Stimulated activated CD8-positive, alpha-beta memory T cell treated with anti-CD3 and anti-CD28 coated beads, Interleukin-12 subunit alpha, Interleukin-12 subunit beta, amount 100 ng/mL, for 4 hours (primary cell): ENCODE data around the gene NPR1.
"Not testable (repeated sequence)": the region's sequence is repeated elsewhere in the genome, so short reads cannot be mapped to it uniquely, and the experiment has no call there.

Source experiments
- DNase-seq: peaks from one replicate; pipeline ENCODE4 v3.0.0-alpha.2; 2020; ENCODE audit warnings: low read depth

The NPR1 gene

DNA sequence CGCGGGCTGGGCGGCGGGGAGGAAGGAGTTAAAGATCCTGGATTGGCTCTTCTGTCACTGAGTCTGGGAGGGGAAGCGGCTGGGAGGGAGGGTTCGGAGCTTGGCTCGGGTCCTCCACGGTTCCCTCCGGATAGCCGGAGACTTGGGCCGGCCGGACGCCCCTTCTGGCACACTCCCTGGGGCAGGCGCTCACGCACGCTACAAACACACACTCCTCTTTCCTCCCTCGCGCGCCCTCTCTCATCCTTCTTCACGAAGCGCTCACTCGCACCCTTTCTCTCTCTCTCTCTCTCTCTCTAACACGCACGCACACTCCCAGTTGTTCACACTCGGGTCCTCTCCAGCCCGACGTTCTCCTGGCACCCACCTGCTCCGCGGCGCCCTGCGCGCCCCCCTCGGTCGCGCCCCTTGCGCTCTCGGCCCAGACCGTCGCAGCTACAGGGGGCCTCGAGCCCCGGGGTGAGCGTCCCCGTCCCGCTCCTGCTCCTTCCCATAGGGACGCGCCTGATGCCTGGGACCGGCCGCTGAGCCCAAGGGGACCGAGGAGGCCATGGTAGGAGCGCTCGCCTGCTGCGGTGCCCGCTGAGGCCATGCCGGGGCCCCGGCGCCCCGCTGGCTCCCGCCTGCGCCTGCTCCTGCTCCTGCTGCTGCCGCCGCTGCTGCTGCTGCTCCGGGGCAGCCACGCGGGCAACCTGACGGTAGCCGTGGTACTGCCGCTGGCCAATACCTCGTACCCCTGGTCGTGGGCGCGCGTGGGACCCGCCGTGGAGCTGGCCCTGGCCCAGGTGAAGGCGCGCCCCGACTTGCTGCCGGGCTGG, at the start of gene NPR1:
TSS of gene NPR1 (plus strand) at position 170 of the 818 bp plus-strand sequence. CDS start at position 591, 421 bp downstream.
- DNase-seq = no peak

DNA sequence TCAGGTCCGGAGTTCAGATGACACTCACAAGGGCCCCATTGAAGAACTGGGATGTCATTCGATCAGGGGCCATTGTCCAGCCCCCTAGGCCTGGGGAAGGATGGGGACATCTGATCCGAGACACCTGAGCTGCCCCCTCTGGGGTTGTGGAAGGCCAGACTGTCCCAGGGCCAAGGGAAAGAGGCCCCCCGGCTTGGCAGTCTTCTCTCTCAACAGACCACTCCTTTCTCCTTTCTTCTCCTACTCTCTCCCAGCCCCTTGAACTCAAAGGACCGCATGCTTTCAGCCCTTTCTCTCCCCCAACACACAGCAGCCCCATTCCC, 49.2 kb upstream of the NPR1 start:
- DNase-seq = no peak

DNA sequence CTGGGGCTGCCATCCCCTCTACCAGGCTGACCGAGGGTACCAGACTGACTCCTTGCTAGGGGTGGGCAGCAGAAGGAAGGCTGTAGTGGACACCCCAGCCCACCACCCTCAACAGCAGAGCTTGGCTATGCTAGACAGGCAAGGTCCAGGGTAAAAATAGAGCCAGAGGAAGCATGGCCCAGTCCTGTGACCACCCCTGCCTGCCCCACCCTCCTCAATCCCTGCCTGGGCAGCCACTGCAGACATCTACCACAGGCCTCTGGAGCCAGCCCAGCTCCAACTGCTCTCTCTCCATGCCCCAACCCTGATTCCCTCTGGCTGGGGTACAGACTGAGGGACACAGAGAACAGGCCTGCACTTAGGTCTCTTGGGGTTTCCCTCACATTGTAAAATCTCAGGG, 48.5 kb upstream of the NPR1 start:
- DNase-seq = no peak

DNA sequence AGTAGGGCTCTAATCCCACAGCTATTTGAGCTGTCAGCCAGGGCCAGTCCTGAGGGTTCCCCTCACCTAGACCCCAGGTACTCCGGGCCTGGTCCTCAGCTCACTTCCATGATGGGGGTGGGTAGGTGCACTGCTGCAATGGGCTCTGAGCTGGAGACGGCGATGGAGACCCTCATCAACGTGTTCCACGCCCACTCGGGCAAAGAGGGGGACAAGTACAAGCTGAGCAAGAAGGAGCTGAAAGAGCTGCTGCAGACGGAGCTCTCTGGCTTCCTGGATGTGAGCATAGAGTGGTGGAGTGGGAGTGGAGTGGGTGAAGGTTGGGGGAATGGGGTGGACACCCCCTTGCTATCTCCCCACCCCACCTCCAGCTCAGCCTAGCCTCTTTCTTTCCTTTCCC, 48.1 kb upstream of the NPR1 start:
- DNase-seq = no peak

DNA sequence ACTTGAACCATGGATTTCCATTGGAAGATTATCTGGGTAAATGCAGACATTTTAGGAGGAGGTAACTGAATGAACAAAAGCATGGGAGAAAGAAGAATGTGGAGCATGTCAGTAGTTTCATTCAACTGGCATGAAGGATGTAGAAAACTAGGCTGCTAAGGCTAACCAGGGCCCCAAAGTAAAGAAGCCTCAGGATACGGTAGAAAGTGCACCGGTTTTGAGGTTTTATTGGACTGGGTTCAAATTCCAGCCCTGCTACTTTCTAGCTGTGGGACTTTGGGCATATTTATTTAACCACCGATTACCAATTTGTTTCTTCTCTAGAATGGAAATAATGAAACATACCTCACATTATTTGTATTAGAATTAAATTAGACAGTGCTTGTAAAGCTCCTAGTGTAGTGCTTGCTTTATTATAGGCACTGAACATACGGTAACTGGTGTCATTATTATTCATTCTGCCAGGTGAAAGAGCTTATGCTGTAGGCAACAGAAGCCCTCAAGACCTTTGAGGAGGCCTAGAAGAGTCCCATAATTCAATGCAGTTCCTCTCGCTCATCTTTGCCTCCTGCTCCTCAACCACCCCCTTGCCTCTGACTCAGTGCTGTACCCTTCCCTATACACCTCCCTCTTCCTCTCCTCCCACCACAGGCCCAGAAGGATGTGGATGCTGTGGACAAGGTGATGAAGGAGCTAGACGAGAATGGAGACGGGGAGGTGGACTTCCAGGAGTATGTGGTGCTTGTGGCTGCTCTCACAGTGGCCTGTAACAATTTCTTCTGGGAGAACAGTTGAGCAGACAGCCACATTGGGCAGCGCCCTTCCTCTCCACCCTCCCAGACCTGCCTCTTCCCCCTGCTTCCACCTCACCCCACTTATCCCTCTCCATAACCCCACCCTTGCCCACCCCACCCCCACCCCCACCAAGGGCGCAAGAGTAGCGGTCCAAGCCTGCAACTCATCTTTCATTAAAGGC, 47.2 kb upstream of the NPR1 start:
- DNase-seq = no peak

DNA sequence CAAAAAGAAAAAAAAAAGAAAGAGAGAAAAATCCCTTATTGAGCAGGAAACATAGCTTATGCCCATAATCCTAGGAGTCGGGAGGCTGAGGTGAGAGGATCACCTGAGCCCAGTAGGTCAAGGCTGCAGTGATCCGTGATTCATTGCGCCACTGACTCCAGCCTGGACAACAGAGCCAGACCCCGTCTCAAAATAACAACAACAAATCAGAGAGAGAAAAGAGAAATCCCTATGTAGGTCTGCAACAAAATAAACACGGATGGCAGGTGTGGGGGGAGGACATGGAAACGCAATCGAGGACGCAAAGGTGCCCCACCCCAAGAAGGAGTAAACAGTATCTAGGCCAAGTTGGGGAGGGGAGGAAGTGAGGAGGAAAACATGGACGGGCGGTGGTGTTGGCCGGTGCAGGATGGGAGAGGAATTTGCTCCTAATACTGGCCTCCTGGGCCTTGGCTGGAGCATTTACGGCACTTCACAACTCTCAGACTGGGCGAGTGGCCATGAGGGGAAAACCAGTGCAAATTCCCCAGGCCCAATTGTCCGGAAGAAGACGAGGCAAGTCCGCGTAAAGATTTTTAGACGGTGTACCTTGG, 45.2 kb upstream of the NPR1 start:
- DNase-seq = no peak

DNA sequence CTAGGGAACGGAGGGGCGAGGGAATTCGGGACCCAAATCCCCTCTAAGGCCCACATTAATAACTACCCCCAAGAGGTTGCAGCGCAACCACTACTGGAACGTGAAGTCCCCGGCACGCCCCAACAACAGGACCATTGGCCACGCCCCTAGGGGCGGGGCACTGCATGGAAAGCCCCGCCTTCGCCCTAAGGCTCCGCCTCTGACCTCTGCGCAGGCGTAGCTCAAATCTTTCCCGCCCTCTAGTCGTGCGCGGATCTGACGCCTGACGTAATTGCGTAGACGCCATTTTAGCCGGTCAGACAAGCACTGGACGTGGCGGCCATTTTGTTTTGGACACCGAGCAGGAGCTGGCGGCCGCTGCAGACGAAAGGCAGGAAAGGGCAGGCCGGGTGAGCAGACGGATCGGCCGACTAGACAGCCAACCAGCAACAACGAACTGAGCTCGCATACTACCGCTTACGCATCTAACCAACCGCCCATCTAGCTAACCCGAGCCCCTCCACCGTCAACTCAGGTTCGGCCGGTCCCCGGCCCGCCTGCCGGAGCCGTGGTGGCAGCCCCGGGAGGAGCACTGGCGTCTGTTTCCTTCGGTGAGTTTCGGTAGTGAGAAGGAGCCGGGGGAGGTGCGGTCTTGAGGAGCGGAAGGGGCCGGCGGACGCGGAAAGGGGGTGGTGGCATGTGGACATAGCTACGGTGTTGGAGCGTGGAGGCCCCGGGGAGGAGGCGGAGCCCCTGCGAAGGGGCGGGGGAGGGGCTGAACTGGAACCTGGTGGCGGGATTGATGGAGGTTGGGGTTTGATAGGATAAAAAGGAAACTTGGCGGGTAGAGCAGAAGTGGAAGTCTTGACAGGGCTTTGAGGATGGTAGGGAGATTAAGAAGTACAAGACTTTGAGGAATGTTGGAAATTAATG, 44.5 kb upstream of the NPR1 start, which contains the start of gene CHTOP:
TSS of gene CHTOP (plus strand) at position 313 of the 912 bp plus-strand sequence. CDS start 2,523 bp downstream, outside the sequence.
- DNase-seq = peak; percentile 94

DNA sequence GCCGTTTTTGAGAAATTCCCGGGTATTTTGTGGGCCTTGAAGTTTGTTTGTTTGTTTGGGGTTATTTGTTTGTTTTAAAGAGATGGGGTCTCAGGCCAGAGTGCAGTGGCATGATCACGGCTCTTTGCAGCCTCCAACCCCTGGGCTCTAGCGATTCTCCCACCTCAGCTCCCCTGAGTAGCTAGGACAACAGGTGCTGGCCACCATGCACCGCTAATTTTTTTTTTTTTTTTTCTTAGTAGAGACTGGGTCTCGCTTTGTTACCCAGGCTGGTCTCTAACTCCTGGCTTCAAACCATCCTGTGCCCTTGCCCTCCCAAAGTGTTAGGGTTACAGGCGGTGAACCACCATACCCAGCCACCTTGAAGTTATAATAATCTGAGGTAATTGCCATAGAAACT, 42.6 kb upstream of the NPR1 start:
- DNase-seq = no peak

DNA sequence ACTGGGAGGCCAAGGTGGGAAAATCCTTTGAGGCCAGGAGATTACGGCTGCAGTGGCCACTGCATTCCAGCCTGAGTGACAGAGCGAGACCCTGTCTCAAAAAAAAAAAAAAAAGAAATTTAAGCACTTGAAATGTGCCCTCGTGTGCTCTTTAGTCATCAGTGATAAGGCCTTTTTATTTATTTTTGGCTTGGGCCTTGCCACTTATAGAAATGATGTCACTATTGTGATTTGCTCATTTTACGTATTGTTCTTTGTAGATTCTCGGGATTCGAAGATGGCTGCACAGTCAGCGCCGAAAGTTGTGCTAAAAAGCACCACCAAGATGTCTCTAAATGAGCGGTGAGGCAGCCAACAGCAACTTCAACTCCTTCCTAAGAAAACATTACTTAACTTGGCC, 42.2 kb upstream of the NPR1 start:
- DNase-seq = no peak

DNA sequence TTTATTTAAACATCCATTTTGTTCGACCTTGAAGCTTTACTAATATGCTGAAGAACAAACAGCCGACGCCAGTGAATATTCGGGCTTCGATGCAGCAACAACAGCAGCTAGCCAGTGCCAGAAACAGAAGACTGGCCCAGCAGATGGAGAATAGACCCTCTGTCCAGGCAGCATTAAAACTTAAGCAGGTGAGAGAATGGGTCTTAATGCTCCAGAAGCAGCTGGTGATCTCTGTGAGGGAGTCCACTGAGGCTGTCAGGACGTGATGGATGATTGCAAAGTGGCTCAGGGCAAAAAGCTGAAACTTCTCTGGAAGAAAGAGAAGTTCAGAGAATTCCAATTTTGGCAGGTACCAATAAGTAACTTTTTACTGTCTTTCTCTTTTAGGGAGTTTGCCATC, 40.2 kb upstream of the NPR1 start:
- no peak for DNase-seq

DNA sequence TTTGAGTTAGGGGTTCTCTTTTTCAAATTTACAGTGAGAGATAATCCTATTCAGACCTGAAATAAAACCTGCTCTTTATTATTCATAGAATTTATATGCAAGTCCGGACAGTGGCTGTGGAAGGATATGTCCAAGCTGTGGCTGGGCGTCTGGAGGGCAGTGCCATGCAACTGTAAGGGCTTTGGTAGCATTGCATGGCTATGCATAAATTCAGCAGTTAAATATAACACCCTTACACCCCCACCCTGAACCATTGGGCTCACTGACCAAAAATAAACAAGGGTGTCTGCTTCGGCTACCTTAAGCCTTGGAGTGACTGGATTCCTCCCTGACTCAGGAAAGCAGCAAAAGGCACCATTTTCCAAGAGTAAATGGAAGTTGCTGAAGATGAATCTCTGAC, 39.2 kb upstream of the NPR1 start:
- DNase-seq = no peak

DNA sequence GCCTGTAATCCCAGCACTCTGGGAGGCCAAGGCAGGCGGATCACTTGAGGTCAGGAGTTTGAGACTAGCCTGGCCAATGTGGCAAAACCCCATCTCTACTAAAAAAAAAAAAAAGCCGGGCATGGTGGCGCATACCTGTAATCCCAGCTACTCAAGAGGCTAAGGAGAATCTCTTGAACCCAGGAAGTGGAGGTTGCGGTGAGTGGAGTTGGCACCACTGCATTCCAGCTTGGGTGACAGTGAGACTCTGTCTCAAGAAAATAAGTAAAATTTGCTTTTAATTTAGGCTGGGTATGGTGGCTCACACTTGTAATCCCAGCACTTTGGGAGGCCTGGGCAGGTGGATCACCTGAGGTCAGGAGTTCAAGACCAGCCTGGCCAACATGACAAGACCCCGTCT, 38.3 kb upstream of the NPR1 start:
- not testable (repeated sequence) for DNase-seq

DNA sequence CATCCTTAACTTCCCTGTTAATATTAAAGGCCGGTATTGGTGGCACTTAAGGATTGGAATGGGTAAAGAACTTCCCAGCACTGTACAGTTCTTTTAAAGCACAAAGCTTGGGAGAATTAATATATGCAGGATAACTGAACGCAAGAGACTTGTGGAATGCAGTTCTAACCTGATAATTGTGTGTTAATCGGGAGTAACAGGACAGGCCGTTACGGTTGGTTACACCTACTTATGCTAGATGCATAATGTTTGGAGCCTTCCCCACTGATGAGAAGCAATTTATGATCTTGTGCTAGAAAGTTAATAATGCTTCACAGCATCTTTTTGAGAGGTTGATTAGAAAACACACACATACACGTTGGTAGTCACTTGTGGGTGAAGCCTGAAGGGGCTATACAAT, 37.6 kb upstream of the NPR1 start:
- DNase-seq = no peak

DNA sequence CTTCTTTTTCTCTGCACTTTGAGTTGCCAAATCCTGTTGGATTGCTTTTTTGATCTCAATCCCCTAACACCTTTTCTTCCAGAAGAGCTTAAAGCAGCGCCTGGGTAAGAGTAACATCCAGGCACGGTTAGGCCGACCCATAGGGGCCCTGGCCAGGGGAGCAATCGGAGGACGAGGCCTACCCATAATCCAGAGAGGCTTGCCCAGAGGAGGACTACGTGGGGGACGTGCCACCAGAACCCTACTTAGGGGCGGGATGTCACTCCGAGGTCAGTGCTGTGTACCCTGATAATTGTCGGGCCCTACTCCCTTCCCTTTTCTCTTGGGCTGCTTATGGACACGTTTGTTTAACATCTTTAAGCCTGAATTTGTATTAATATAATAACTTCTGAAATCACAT, 36.3 kb upstream of the NPR1 start:
- DNase-seq = no peak

DNA sequence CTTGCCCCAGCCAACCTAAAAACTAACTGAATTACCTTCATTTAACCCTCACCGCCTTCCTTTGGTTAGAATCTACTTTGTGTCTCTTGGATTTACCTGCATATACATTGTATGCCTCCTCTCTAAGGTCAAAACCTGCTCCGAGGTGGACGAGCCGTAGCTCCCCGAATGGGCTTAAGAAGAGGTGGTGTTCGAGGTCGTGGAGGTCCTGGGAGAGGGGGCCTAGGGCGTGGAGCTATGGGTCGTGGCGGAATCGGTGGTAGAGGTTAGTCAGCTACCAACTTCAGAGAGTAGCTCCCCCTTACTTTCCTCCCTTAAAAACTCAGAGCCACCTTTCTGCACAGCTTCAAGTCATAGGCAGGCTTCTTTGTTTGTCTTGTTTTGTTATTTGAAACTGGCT, 35.4 kb upstream of the NPR1 start:
- DNase-seq = no peak

DNA sequence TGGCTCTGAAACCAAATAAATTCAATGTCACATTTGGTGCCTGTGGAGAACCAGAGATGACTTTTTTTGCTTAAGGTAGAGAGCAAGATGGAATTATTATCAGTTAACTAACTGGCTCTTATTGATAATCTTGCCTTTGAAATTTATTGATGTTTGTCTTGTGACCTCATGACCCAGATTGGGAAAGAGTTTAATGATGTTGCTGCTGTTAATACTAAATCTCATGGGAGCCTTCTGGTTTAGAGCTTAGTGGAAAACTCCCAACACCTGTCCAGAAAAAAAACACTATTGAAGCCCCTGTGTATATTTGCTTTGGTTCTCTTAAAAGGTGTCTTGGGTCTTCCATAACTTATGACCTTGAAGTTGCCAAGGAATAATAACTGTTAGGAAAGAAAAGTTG, 34.7 kb upstream of the NPR1 start:
- DNase-seq = no peak

DNA sequence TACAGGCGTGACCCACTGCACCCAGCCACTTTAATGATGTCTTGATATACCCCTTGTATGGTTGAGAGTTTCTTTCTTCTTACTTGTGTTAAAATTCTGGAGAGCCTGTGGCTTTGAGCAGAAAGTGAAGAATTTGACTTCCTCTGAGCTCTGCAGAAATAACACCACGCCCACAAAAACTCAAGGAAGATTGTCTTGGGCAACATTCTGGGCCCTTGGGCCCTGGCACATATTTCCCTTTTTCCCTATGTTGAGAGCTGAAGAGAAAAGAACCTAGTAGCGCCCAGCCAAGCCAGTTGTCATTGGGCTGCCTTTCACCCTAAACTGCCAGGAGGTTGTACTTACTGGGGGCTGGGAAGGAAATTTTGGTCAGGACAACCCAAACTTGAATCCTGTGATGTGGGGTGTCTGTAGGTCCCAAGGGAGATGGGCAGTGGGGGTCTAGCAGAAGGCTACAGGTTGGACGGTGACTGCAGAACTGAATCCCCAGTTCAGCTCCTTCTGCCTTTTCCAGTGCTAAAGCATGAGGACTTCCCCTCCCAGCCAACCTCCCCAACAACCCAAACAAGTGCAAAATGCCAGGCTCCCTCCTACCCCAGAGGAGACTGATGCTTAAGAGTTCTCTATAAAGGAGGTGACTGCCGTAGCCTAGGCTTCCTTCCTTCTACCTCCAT, 31.7 kb upstream of the NPR1 start:
- no peak for DNase-seq

DNA sequence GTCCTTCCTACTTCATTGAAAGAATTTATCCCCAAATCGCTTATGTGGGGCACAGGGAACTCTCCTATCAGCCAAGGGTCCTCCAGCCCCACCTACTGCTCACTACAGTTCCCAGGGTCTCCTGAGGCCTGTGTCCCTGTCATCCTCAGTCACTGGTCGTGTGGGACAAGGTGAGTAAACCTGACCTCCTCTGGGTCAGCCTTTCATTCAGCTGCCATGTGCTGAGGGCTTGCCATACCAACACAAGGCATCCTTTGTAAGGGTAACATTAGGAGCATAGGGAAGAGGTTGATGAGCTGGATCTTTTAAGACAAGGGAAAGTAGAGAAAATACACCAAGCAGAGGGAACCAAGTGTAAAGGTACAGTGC, 31.2 kb upstream of the NPR1 start:
- no peak for DNase-seq

DNA sequence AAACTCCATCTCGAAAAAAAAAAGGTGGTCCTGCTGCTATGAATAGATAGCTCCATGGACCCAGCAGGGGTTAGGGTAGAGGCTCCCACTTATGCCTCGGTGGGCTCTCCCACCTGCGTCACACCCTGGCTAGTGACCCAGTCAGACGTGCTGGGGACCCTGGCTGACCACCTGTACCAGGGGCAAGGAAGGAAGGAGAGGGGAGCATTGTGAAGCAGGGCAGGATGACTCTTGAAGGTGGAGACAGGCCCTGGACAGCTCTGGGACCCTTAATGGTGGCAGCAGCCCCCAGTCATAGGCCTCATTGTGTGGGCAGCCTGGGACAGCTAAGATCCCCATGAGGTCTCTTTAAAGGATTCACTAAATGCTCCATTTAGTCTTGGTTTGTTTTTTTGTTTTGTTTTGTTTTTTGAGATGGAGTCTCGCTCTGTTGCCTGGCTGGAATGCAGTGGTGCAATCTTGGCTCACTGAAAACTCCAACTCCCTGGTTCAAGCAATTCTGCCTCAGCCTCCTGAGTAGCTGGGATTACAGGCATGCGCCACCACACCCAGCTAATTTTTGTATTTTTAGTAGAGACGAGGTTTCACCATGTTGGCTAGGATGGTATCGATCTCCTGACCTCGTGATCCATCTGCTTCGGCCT, 30.4 kb upstream of the NPR1 start:
- no peak for DNase-seq

DNA sequence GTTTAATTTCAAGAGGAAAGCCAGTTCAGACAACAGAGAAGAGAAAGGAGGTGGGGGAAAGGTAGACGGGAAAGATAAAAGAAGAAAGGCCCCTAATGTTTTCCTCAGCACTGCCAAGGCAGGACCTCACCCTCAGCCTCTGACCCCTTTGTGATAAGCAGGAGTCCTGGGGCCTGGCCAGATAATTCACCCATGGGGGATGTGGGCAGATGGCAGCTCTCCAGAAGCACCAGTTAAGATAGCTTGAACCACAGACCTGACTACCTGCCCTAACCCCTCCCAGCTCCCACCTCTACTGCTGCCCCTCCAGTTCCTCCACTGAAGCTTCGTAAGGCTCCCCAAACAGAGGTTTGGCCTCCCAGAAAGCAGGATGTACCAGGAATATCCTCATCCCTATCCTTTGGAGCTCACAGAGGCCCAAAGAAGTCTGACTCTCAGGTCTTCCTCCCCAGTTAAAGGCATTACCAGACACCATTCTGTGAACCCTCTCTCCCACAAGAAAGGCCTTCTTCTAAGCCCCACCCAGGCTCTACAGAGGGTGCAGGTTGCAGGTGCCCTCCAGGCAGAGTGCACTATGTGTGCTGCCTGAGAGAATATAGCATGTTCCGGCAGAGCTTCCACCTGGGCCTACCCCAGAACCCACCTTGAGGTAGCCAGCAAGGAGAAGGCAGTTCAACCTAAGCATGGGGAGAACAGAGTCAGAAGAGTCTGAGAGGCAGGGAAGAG, 29.2 kb upstream of the NPR1 start:
- no peak for DNase-seq
